OCI-LY7 (cell line): Measurements from ENCODE around the gene ZPBP. TPM values are rescaled to one million over a fixed set of nuclear protein-coding genes. Genes with fewer than 3 reads are reported as not detected.

Source experiments
- BruUV-seq: library from RNA; stranded (reverse); fragments of 400-500 nt; replicated peaks from 2 replicates; lab custom pipeline; 2021; lab: Mats Ljungman, UMichigan
- CTCF ChIA-PET: fragments of 300-600 bp; sonication (Branson Sonifier 250); formaldehyde crosslinking; loops from one replicate; lab custom pipeline; 2022; ENCODE audit warnings: antibody characterized with exemption; ENCODE audit not compliant: unreplicated experiment; lab: Charles Lee
- POLR2A ChIA-PET: fragments of 300-600 bp; sonication (Branson Sonifier 250); formaldehyde crosslinking; loops from one replicate; lab custom pipeline; 2022; ENCODE audit warnings: antibody characterized with exemption; lab: Charles Lee
- DNase-seq: peaks from one replicate; pipeline ENCODE4 v3.0.0-alpha.2; 2015; ENCODE audit warnings: low spot score
- H2AFZ ChIP-seq: fragments of 200-600 bp; sonication (generic), shearing (Covaris generic); 2 replicates; pipeline ENCODE4 v1.6.1; 2014; ENCODE audit warnings: mild to moderate bottlenecking, antibody characterized with exemption, low read length, moderate library complexity
- H3K27ac ChIP-seq: fragments of 200-600 bp; sonication (generic); 2 replicates; pipeline ENCODE4 v1.5.1; 2014; ENCODE audit warnings: mixed run types, low read depth, mild to moderate bottlenecking, moderate library complexity, low read length, inconsistent platforms; ENCODE audit not compliant: poor library complexity, severe bottlenecking
- H3K36me3 ChIP-seq: fragments of 200-600 bp; sonication (generic); 2 replicates; pipeline ENCODE4 v1.6.1; 2014; ENCODE audit warnings: mild to moderate bottlenecking, antibody characterized with exemption, low read length, moderate library complexity, mixed read lengths; ENCODE audit not compliant: insufficient read depth
- H3K4me1 ChIP-seq: fragments of 200-600 bp; sonication (generic); 2 replicates; pipeline ENCODE4 v1.5.1; 2014; ENCODE audit warnings: mild to moderate bottlenecking, low read length; ENCODE audit not compliant: insufficient read depth, poor library complexity, severe bottlenecking
- H3K4me2 ChIP-seq: fragments of 200-600 bp; sonication (generic); 2 replicates; pipeline ENCODE4 v1.6.1; 2014; ENCODE audit warnings: mild to moderate bottlenecking, low read length
- H3K4me3 ChIP-seq: fragments of 200-600 bp; sonication (generic); 2 replicates; pipeline ENCODE4 v1.5.1; 2014; ENCODE audit warnings: mild to moderate bottlenecking, low read depth, low read length; ENCODE audit not compliant: poor library complexity, severe bottlenecking
- H3K79me2 ChIP-seq: fragments of 200-600 bp; sonication (generic); 2 replicates; pipeline ENCODE4 v1.6.1; 2016; ENCODE audit warnings: low read depth, mild to moderate bottlenecking, low read length, moderate library complexity, mixed read lengths; ENCODE audit not compliant: insufficient read depth
- H3K9me2 ChIP-seq: fragments of 200-600 bp; sonication (generic); 2 replicates; pipeline ENCODE4 v1.6.1; 2016; ENCODE audit warnings: mild to moderate bottlenecking, low read length, mixed read lengths; ENCODE audit not compliant: insufficient read depth
- H3K9me3 ChIP-seq: fragments of 200-600 bp; sonication (generic); 2 replicates; pipeline ENCODE4 v1.6.1; 2014; ENCODE audit warnings: mild to moderate bottlenecking, mixed run types, low read length, mixed read lengths
- H4K20me1 ChIP-seq: fragments of 200-600 bp; sonication (generic); 2 replicates; pipeline ENCODE4 v1.6.1; 2014; ENCODE audit warnings: mild to moderate bottlenecking, antibody characterized with exemption, low read length, moderate library complexity, mixed read lengths; ENCODE audit not compliant: insufficient read depth
- CTCF ChIP-seq: fragments of 200-600 bp; sonication (generic); conservative IDR thresholded peaks from 2 replicates; pipeline ENCODE4 v1.5.1; 2014; ENCODE audit warnings: mild to moderate bottlenecking, antibody characterized with exemption, low read length, moderate library complexity, mixed read lengths
- EZH2phosphoT487 ChIP-seq: fragments of 200-600 bp; sonication (generic); IDR thresholded peaks from 2 replicates; pipeline ENCODE4 v1.6.1; 2018; ENCODE audit warnings: low read depth, borderline replicate concordance, mild to moderate bottlenecking, mixed run types, antibody characterized with exemption, low read length, moderate library complexity, mixed read lengths
- intact Hi-C: fragments of 100-400 bp; cut with micrococcal nuclease; formaldehyde crosslinking; loops from one replicate; pipeline ENCODE4 v1.10.0; 2022; ENCODE audit not compliant: unreplicated experiment
- total RNA-seq, 2 experiments: library from RNA; depleted of rRNA in 1 of 2; stranded (reverse); fragments of >200 nt in 1 of 2; shearing (Covaris generic) in 1 of 2; gene quantifications; 2 replicates each; pipeline ENCODE4 v1.2.3, GENCODE V29; 2014 to 2022

Gene ZPBP
- total RNA-seq, 2 experiments from 2014 or later = not detected

GRCh38 chr7:49931627-49932026 is 161.4 kb downstream of the ZPBP start:
- Histone ChIP-seq H3K4me2 (no peak overlapping the region), H3K4me1 (no peaks in the 10 kb centered on the region), H3K9me3 (peaks cover 9% of the 10 kb centered on the region; the same call in 1 of the 2 replicates), H3K27ac (no peak overlapping the region), H3K9me2 (no peaks in the 10 kb centered on the region), H4K20me1 (no peaks in the 10 kb centered on the region), H3K36me3 (no peaks in the 10 kb centered on the region), H3K4me3 (no peak overlapping the region), H3K79me2 (no peaks in the 10 kb centered on the region), H2AFZ (no peak overlapping the region)
- DNase-seq = no peak
- BruUV-seq = no TSS peak
- intact Hi-C loops = no loop called here
- TF ChIP-seq CTCF (no peak), EZH2phosphoT487 (no peak)
- ChIA-PET CTCF (no interaction called here), POLR2A (no interaction called here)

GRCh38 chr7:49928787-49929186 is 164.3 kb downstream of the ZPBP start:
- POLR2A ChIA-PET = interaction anchor here (0.5 kb wide), 1 partner anchor 1219 kb away, joined by 3 read pairs; no protein-coding TSS in a partner anchor
- intact Hi-C loops = no loop called here

More at GRCh38 chr7:49928787-49929186, 164.3 kb downstream of the ZPBP start:
- Histone ChIP-seq H2AFZ (no peak overlapping the region), H3K4me1 (no peaks in the 10 kb centered on the region), H3K79me2 (no peaks in the 10 kb centered on the region), H3K4me3 (no peak overlapping the region), H3K36me3 (no peaks in the 10 kb centered on the region), H3K4me2 (no peak overlapping the region), H3K9me2 (no peaks in the 10 kb centered on the region), H3K27ac (no peak overlapping the region), H4K20me1 (no peaks in the 10 kb centered on the region), H3K9me3 (peaks cover 9% of the 10 kb centered on the region; the same call in 1 of the 2 replicates)
- CTCF ChIA-PET = no interaction called here
- no peak for TF ChIP-seq EZH2phosphoT487
- TF ChIP-seq CTCF = no peak
- no peak for DNase-seq
- no TSS peak for BruUV-seq
